HCT116 (cell line): Measurements from ENCODE around the gene MYO7B. TPM values are rescaled to one million over a fixed set of nuclear protein-coding genes. Genes with fewer than 3 reads are reported as not detected.

Experiments
- ATAC-seq: fragments of 200-7000 bp; cut with Tn5 transposase; 2 replicates; pipeline ENCODE4 v1.9.1; 2020; ENCODE audit warnings: mild to moderate bottlenecking, moderate library complexity
- BruUV-seq: library from RNA; stranded (reverse); fragments of 400-500 nt; replicated peaks from 2 replicates; lab custom pipeline; 2021; lab: Mats Ljungman, UMichigan
- CTCF ChIA-PET: fragments of 300-600 bp; sonication (Branson Sonifier 250); formaldehyde crosslinking; loops from one replicate; lab custom pipeline; 2021; ENCODE audit warnings: antibody characterized with exemption; lab: Charles Lee
- POLR2A ChIA-PET: fragments of 300-600, 350-600 bp; sonication (Branson Sonifier 250); formaldehyde crosslinking; loops from one replicate; lab custom pipeline; 2021; ENCODE audit warnings: antibody characterized with exemption; lab: Charles Lee
- RAD21 ChIA-PET, 2 experiments: fragments of 300-600 bp; sonication (Branson Sonifier 250); formaldehyde crosslinking; loops; one replicate each; lab custom pipeline; 2023; ENCODE audit warnings: low total read pairs in 2 of 2; ENCODE audit not compliant: uncharacterized antibody in 2 of 2, unreplicated experiment in 2 of 2, low non-redundant PET in 1 of 2; lab: Charles Lee
- DNase-seq: peaks from one replicate; pipeline ENCODE4 v3.0.0-alpha.2; 2010; ENCODE audit warnings: low read depth, low spot score
- H2AFZ ChIP-seq: fragments of 200-600 bp; shearing (Covaris generic), sonication (generic); 2 replicates; pipeline ENCODE4 v1.6.1; 2017; ENCODE audit warnings: low read depth, mixed run types, mixed read lengths, antibody characterized with exemption, low read length; ENCODE audit not compliant: poor library complexity, severe bottlenecking
- H3K27ac ChIP-seq: 2 replicates; pipeline ENCODE4 v1.5.1; 2012; ENCODE audit warnings: low read depth, low read length
- H3K27me3 ChIP-seq: fragments of 200-600 bp; sonication (generic); 2 replicates; pipeline ENCODE4 v1.6.1; 2016; ENCODE audit warnings: mixed run types, low read length, mixed read lengths; ENCODE audit not compliant: insufficient read depth
- H3K36me3 ChIP-seq, 2 experiments: fragments of 200-500 bp in 1 of 2; fragments of 200-600 bp in 1 of 2; sonication (Bioruptor generic) in 1 of 2; sonication (generic) in 1 of 2; 2 replicates each; pipeline versions ENCODE4 v1.5.1 to v1.6.1; 2014 to 2016; ENCODE audit warnings: low read length in 2 of 2, inconsistent platforms in 1 of 2, mixed read lengths in 1 of 2, mixed run types in 1 of 2; ENCODE audit not compliant: insufficient read depth in 2 of 2, control insufficient read depth in 1 of 2
- H3K4me1 ChIP-seq, 2 experiments: fragments of 200-600 bp in 1 of 2; sonication (generic) in 1 of 2; 2 replicates each; pipeline versions ENCODE4 v1.5.1 to v1.6.1; 2012 to 2017; ENCODE audit warnings: low read length in 2 of 2, inconsistent platforms in 1 of 2, mild to moderate bottlenecking in 1 of 2, mixed read lengths in 1 of 2, mixed run types in 1 of 2, moderate library complexity in 1 of 2; ENCODE audit not compliant: insufficient read depth in 2 of 2, control insufficient read depth in 1 of 2
- H3K4me2 ChIP-seq: fragments of 200-600 bp; sonication (generic); 2 replicates; pipeline ENCODE4 v1.6.1; 2017; ENCODE audit warnings: mixed run types, low read length, mixed read lengths
- H3K4me3 ChIP-seq, 2 experiments: fragments of 200-600 bp in 1 of 2; sonication (generic) in 1 of 2; replicated peaks in 1 of 2; 2 replicates each; pipeline ENCODE4 v1.5.1; 2011 to 2016; ENCODE audit warnings: low read length in 2 of 2, control low read depth in 1 of 2, low read depth in 1 of 2, mild to moderate bottlenecking in 1 of 2, mixed read lengths in 1 of 2, mixed run types in 1 of 2
- H3K79me2 ChIP-seq: fragments of 200-600 bp; sonication (generic); 2 replicates; pipeline ENCODE4 v1.6.1; 2017; ENCODE audit warnings: mild to moderate bottlenecking, mixed run types, low read length, moderate library complexity, mixed read lengths; ENCODE audit not compliant: insufficient read depth
- H3K9ac ChIP-seq: fragments of 200-600 bp; sonication (generic); 2 replicates; pipeline ENCODE4 v1.6.1; 2016; ENCODE audit warnings: low read length, mixed read lengths
- H3K9me2 ChIP-seq: fragments of 200-600 bp; sonication (generic), shearing (Covaris generic); 2 replicates; pipeline ENCODE4 v1.6.1; 2017; ENCODE audit warnings: mixed run types, mild to moderate bottlenecking, moderate library complexity; ENCODE audit not compliant: insufficient read depth
- H3K9me3 ChIP-seq, 2 experiments: fragments of 200-500 bp in 1 of 2; fragments of 200-600 bp in 1 of 2; sonication (Bioruptor generic) in 1 of 2; sonication (generic) in 1 of 2; 2 replicates each; pipeline ENCODE4 v1.6.1; 2014 to 2017; ENCODE audit warnings: low read length in 2 of 2, mixed read lengths in 2 of 2, inconsistent platforms in 1 of 2, low read depth in 1 of 2, mild to moderate bottlenecking in 1 of 2, mixed run types in 1 of 2, moderate library complexity in 1 of 2; ENCODE audit not compliant: control insufficient read depth in 1 of 2, insufficient read depth in 1 of 2
- H4K20me1 ChIP-seq: fragments of 200-600 bp; sonication (generic), shearing (Covaris generic); 2 replicates; pipeline ENCODE4 v1.6.1; 2017; ENCODE audit warnings: mixed run types, mild to moderate bottlenecking, moderate library complexity; ENCODE audit not compliant: insufficient read depth
- CEBPB ChIP-seq: IDR thresholded peaks from 2 replicates; pipeline ENCODE4 v1.6.1; 2012; ENCODE audit warnings: low read depth
- EZH2 ChIP-seq: fragments of 200-600 bp; sonication (generic); IDR thresholded peaks from 2 replicates; pipeline ENCODE4 v1.6.1; 2017; ENCODE audit warnings: antibody characterized with exemption, mixed run types
- JUND ChIP-seq: IDR thresholded peaks from 2 replicates; pipeline ENCODE4 v1.6.1; 2012
- POLR2AphosphoS5 ChIP-seq: IDR thresholded peaks from 2 replicates; pipeline ENCODE4 v1.6.1; 2011; ENCODE audit warnings: mild to moderate bottlenecking, low read depth, low read length, moderate library complexity
- REST ChIP-seq: IDR thresholded peaks from 2 replicates; pipeline ENCODE4 v1.6.1; 2012; ENCODE audit warnings: low read depth
- TCF7L2 ChIP-seq: IDR thresholded peaks from 2 replicates; pipeline ENCODE4 v1.7.0; 2011; ENCODE audit warnings: borderline replicate concordance, inconsistent platforms; ENCODE audit not compliant: insufficient read depth, insufficient read length; ENCODE audit errors: extremely low read depth
- YY1 ChIP-seq: IDR thresholded peaks from 2 replicates; pipeline ENCODE4 v1.6.1; 2011; ENCODE audit warnings: low read length, low read depth, moderate library complexity, mild to moderate bottlenecking; ENCODE audit not compliant: insufficient replicate concordance; ENCODE audit errors: extremely low read depth
- intact Hi-C: fragments of 100-400 bp; cut with micrococcal nuclease; formaldehyde crosslinking; loops from 2 replicates; pipeline ENCODE4 v1.10.0; 2022
- total RNA-seq: library from RNA; stranded (reverse); gene quantifications from one replicate; pipeline ENCODE4 v1.2.1, GENCODE V29; 2021; ENCODE audit not compliant: unreplicated experiment

MYO7B gene
- total RNA-seq, 1 experiment from 2014 or later: 0.07 TPM

- DNase-seq (no peak), ATAC-seq (no peak)
- BruUV-seq: no TSS peak
- H4K20me1 ChIP-seq: no peaks in the 10 kb centered on the region
- H3K4me1 ChIP-seq: no peaks in the 10 kb centered on the region
- TF ChIP-seq POLR2AphosphoS5 (no peak), CEBPB (no peak), JUND (no peak), YY1 (no peak)
- intact Hi-C loops: no loop called here
- no peaks in the 10 kb centered on the region for H3K9me3 ChIP-seq
- H3K4me3 ChIP-seq: no peak overlapping the region
- no peaks in the 10 kb centered on the region for H3K9me2 ChIP-seq
- H3K4me2 ChIP-seq: no peak overlapping the region
- peaks cover 8% of the 10 kb centered on the region; the same call in 1 of the 2 replicates for H3K27me3 ChIP-seq
- H3K27ac ChIP-seq: no peak overlapping the region
- RAD21 ChIA-PET: no interaction called here
- H3K79me2 ChIP-seq: no peaks in the 10 kb centered on the region
- CTCF ChIA-PET: no interaction called here
- no peak overlapping the region for H2AFZ ChIP-seq
- POLR2A ChIA-PET: no interaction called here
- H3K36me3 ChIP-seq: no peaks in the 10 kb centered on the region
- no peak overlapping the region for H3K9ac ChIP-seq
Observed at GRCh38 chr2:127558911-127559310, 23.4 kb downstream of the MYO7B start.

- Histone ChIP-seq H3K9me2 (no peaks in the 10 kb centered on the region), H3K9me3 (no peaks in the 10 kb centered on the region), H4K20me1 (no peaks in the 10 kb centered on the region), H3K79me2 (no peaks in the 10 kb centered on the region), H3K36me3 (no peaks in the 10 kb centered on the region), H3K4me1 (no peaks in the 10 kb centered on the region), H3K27me3 (peaks cover 8% of the 10 kb centered on the region; the same call in 1 of the 2 replicates), H3K27ac (no peak overlapping the region), H2AFZ (no peak overlapping the region), H3K9ac (no peak overlapping the region), H3K4me3 (no peak overlapping the region), H3K4me2 (no peak overlapping the region)
- no peak for DNase-seq
- no TSS peak for BruUV-seq
- ChIA-PET RAD21 (no interaction called here), POLR2A (no interaction called here), CTCF (no interaction called here)
- no peak for TF ChIP-seq TCF7L2
- no peak for TF ChIP-seq REST
- no peak for TF ChIP-seq YY1
- no peak for TF ChIP-seq POLR2AphosphoS5
- TF ChIP-seq EZH2: no peak
- no peak for ATAC-seq
- intact Hi-C loops: no loop called here
Observed at GRCh38 chr2:127559454-127559853, 24.0 kb downstream of the MYO7B start.
